SK-N-MC (cell line): ENCODE results near the gene FASTK.

Source experiments
- EZH2 ChIP-seq: fragments of 200-600 bp; sonication (generic); IDR thresholded peaks from one replicate; pipeline ENCODE4 v1.6.1; 2017; ENCODE audit warnings: antibody characterized with exemption
- FOXP2 ChIP-seq: optimal IDR thresholded peaks from 2 replicates; pipeline ENCODE3; 2011; ENCODE audit warnings: mild to moderate bottlenecking, moderate library complexity; ENCODE audit not compliant: insufficient read depth; ENCODE audit errors: extremely low read length, control extremely low read depth
- POLR2AphosphoS5 ChIP-seq: IDR thresholded peaks from 2 replicates; pipeline ENCODE4 v1.6.1; 2012; ENCODE audit warnings: mild to moderate bottlenecking, low read depth, low read length, borderline replicate concordance

- no peak for TF ChIP-seq POLR2AphosphoS5
- no peak for TF ChIP-seq EZH2
- TF ChIP-seq FOXP2: no peak
These were observed 40.6 kb downstream of the FASTK start for GRCh38 chr7:151039850-151040548.
